HL-60 (cell line): ENCODE data around the gene PPP2CA.

ENCODE experiments used
- POLR2AphosphoS5 ChIP-seq: IDR thresholded peaks from 2 replicates; pipeline ENCODE4 v1.6.1; 2012; ENCODE audit warnings: low read depth
- SPI1 ChIP-seq: IDR thresholded peaks from 2 replicates; pipeline ENCODE4 v1.6.1; 2012; ENCODE audit warnings: low read depth, mild to moderate bottlenecking, borderline replicate concordance
- TF ChIP-seq, protein P1 (sequence below): IDR thresholded peaks from one replicate; pipeline ENCODE4 v1.5.1; 2011; ENCODE audit warnings: low read length, control low read depth, inconsistent platforms; ENCODE audit not compliant: insufficient read depth
- TF ChIP-seq, protein P2 (sequence below): IDR thresholded peaks from 2 replicates; pipeline ENCODE4 v1.6.1; 2012; ENCODE audit warnings: low read depth; ENCODE audit not compliant: insufficient replicate concordance

DNA sequence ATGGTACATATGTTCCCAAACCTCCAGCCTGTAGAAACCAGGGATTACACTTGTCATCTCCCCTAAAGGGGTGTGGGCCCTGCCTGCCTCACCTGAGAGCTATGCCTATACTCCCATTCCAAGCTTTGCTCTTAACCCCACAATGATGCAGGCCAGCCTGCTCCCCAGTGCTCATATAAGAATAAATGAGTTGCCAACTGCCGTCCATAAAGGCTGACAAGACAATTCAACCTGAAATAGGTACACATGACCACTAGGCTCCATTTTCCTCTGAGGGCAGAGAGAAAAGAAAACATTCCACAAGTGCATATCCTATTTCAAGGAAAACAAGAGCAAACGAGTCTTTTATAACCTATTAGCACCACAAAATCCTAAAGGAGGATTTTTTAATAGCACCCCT lies 77.6 kb downstream of the PPP2CA start:
- TF ChIP-seq, protein P1, sequence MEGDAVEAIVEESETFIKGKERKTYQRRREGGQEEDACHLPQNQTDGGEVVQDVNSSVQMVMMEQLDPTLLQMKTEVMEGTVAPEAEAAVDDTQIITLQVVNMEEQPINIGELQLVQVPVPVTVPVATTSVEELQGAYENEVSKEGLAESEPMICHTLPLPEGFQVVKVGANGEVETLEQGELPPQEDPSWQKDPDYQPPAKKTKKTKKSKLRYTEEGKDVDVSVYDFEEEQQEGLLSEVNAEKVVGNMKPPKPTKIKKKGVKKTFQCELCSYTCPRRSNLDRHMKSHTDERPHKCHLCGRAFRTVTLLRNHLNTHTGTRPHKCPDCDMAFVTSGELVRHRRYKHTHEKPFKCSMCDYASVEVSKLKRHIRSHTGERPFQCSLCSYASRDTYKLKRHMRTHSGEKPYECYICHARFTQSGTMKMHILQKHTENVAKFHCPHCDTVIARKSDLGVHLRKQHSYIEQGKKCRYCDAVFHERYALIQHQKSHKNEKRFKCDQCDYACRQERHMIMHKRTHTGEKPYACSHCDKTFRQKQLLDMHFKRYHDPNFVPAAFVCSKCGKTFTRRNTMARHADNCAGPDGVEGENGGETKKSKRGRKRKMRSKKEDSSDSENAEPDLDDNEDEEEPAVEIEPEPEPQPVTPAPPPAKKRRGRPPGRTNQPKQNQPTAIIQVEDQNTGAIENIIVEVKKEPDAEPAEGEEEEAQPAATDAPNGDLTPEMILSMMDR, result no peak
- TF ChIP-seq, protein P2, sequence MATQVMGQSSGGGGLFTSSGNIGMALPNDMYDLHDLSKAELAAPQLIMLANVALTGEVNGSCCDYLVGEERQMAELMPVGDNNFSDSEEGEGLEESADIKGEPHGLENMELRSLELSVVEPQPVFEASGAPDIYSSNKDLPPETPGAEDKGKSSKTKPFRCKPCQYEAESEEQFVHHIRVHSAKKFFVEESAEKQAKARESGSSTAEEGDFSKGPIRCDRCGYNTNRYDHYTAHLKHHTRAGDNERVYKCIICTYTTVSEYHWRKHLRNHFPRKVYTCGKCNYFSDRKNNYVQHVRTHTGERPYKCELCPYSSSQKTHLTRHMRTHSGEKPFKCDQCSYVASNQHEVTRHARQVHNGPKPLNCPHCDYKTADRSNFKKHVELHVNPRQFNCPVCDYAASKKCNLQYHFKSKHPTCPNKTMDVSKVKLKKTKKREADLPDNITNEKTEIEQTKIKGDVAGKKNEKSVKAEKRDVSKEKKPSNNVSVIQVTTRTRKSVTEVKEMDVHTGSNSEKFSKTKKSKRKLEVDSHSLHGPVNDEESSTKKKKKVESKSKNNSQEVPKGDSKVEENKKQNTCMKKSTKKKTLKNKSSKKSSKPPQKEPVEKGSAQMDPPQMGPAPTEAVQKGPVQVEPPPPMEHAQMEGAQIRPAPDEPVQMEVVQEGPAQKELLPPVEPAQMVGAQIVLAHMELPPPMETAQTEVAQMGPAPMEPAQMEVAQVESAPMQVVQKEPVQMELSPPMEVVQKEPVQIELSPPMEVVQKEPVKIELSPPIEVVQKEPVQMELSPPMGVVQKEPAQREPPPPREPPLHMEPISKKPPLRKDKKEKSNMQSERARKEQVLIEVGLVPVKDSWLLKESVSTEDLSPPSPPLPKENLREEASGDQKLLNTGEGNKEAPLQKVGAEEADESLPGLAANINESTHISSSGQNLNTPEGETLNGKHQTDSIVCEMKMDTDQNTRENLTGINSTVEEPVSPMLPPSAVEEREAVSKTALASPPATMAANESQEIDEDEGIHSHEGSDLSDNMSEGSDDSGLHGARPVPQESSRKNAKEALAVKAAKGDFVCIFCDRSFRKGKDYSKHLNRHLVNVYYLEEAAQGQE, result no peak
- TF ChIP-seq POLR2AphosphoS5 (no peak), SPI1 (no peak)
